ENCODE measurements around the gene ADORA2A.

The ADORA2A gene

GRCh38 chr22:24427500-24428164, at the start of gene ADORA2A:
ADORA2A (plus strand) TSS chr22:24427599; CDS start chr22:24433405, 5,806 bp downstream.
- DNase-seq (ENCODE audit: low spot score) = no peak

GRCh38 chr22:24379536-24379935, 47.9 kb upstream of the ADORA2A start:
- no peak for DNase-seq (ENCODE audit: low spot score)

- DNase-seq (ENCODE audit: low spot score) = no peak
These were observed 47.0 kb upstream of the ADORA2A start for GRCh38 chr22:24380220-24380904.

GRCh38 chr22:24380905-24381230, 46.5 kb upstream of the ADORA2A start:
- no peak for DNase-seq (ENCODE audit: low spot score)

- DNase-seq (ENCODE audit: low spot score) = no peak
These were observed 44.3 kb upstream of the ADORA2A start for GRCh38 chr22:24383061-24383460.

GRCh38 chr22:24384131-24384530, 43.3 kb upstream of the ADORA2A start:
- no peak for DNase-seq (ENCODE audit: low spot score)

GRCh38 chr22:24386937-24387471, 40.4 kb upstream of the ADORA2A start:
- no peak for DNase-seq (ENCODE audit: low spot score)

- no peak for DNase-seq (ENCODE audit: low spot score)
These were observed 37.7 kb upstream of the ADORA2A start for GRCh38 chr22:24389680-24390079.

GRCh38 chr22:24390156-24390555, 37.2 kb upstream of the ADORA2A start:
- no peak for DNase-seq (ENCODE audit: low spot score)

- DNase-seq (ENCODE audit: low spot score) = no peak
These were observed 36.8 kb upstream of the ADORA2A start for GRCh38 chr22:24390576-24390975.

GRCh38 chr22:24391836-24392217, 35.6 kb upstream of the ADORA2A start:
- DNase-seq (ENCODE audit: low spot score) = no peak

GRCh38 chr22:24392218-24392931, 35.0 kb upstream of the ADORA2A start:
- peak; percentile 30 for DNase-seq (ENCODE audit: low spot score)

GRCh38 chr22:24393012-24393559, 34.3 kb upstream of the ADORA2A start:
- no peak for DNase-seq (ENCODE audit: low spot score)

- no peak for DNase-seq (ENCODE audit: low spot score)
These were observed 33.6 kb upstream of the ADORA2A start for GRCh38 chr22:24393848-24394247.

GRCh38 chr22:24394254-24394653, 33.1 kb upstream of the ADORA2A start:
- no peak for DNase-seq (ENCODE audit: low spot score)

GRCh38 chr22:24398409-24398808, 29.0 kb upstream of the ADORA2A start:
- DNase-seq (ENCODE audit: low spot score) = no peak

- no peak for DNase-seq (ENCODE audit: low spot score)
These were observed 27.2 kb upstream of the ADORA2A start for GRCh38 chr22:24400034-24400725.

- DNase-seq (ENCODE audit: low spot score) = no peak
These were observed 26.4 kb upstream of the ADORA2A start for GRCh38 chr22:24400726-24401596.

GRCh38 chr22:24401931-24402367, 25.4 kb upstream of the ADORA2A start:
- DNase-seq (ENCODE audit: low spot score) = no peak

- no peak for DNase-seq (ENCODE audit: low spot score)
These were observed 24.8 kb upstream of the ADORA2A start for GRCh38 chr22:24402460-24403192.
